Osteocyte (in vitro differentiated cells): ENCODE data around the gene SLC25A33. TPM values are rescaled to one million over a fixed set of nuclear protein-coding genes. Genes with fewer than 3 reads are reported as not detected.

Experiments used
- DNase-seq: peaks from one replicate; pipeline ENCODE4 v3.0.0; 2021; ENCODE audit warnings: mixed read lengths; ENCODE audit not compliant: unreplicated experiment; ENCODE audit errors: extremely low spot score
- H3K27ac Mint-ChIP-seq: one replicate; pipeline ENCODE4 v1.8.0; 2021; ENCODE audit warnings: mild to moderate bottlenecking, mixed read lengths; ENCODE audit not compliant: unreplicated experiment
- H3K27me3 Mint-ChIP-seq: one replicate; pipeline ENCODE4 v1.8.0; 2021; ENCODE audit warnings: mixed read lengths; ENCODE audit not compliant: unreplicated experiment
- H3K36me3 Mint-ChIP-seq: one replicate; pipeline ENCODE4 v1.8.0; 2021; ENCODE audit warnings: mixed read lengths; ENCODE audit not compliant: unreplicated experiment
- H3K4me1 Mint-ChIP-seq: one replicate; pipeline ENCODE4 v1.8.0; 2021; ENCODE audit warnings: mixed read lengths; ENCODE audit not compliant: unreplicated experiment
- H3K4me3 Mint-ChIP-seq: one replicate; pipeline ENCODE4 v1.8.0; 2021; ENCODE audit warnings: mild to moderate bottlenecking, moderate library complexity, mixed read lengths; ENCODE audit not compliant: unreplicated experiment
- H3K9me3 Mint-ChIP-seq: one replicate; pipeline ENCODE4 v1.8.0; 2021; ENCODE audit warnings: mixed read lengths; ENCODE audit not compliant: unreplicated experiment
- total RNA-seq: library from RNA; stranded (reverse); gene quantifications from 2 replicates; pipeline ENCODE4 v1.2.1, GENCODE V29; 2021
- TF ChIP-seq, protein P1 (sequence below): fragments of 200-600 bp; sonication (generic); IDR thresholded peaks from 2 replicates; pipeline ENCODE4 v1.5.0; 2021; ENCODE audit warnings: antibody characterized with exemption, mild to moderate bottlenecking, moderate library complexity

SLC25A33 gene
- total RNA-seq, 1 donor from 2014 or later = 7.0 TPM

DNA sequence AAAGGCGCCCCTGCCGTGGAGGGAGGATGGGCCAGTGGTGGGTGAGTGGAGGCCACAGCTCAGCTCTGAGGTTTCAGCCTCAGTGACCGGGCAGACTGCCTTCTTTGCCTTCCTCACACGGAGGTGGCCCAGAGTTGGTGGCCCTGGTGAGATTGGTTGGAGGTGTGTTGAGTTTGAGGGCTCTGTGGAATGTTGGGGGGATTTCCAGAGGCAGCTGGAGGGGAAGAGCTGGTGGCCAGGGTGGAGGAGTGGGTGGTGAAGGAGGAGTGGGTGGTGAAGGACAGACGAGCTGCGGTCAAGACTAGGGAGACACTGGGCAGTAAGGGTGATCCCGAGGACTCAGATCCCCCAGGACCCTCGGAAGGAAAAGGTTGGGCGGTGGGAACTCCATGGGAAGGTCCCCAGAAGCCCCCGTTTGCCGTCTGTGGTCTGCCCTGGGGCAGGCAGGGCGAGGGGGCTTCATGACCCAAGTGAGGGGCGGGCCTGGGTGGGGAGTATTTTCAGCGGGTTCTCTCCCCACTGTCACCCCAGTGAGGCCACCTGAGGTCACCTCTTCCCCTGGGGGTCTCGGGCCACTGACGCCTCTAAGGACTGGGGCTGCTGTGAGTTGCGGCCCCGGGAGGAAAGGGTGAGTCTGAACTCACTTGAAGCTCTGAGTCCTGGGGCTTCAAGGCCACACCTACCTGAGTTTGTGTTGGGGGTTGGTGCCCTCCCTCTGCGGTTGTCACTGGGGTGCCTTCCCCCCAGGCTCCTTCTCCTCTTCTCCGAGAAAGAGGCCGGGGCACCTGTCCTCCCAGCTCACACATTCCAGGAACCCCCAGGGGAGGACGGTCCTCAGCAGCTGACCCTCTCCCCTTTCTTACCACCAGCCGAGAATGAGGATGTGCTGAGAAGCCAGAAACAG is 89.5 kb downstream of the SLC25A33 start:
- H3K9me3 Mint-ChIP-seq = no peaks in the 10 kb centered on the region
- H3K36me3 Mint-ChIP-seq = no peaks in the 10 kb centered on the region
- H3K27me3 Mint-ChIP-seq = no peaks in the 10 kb centered on the region
- TF ChIP-seq, protein P1, sequence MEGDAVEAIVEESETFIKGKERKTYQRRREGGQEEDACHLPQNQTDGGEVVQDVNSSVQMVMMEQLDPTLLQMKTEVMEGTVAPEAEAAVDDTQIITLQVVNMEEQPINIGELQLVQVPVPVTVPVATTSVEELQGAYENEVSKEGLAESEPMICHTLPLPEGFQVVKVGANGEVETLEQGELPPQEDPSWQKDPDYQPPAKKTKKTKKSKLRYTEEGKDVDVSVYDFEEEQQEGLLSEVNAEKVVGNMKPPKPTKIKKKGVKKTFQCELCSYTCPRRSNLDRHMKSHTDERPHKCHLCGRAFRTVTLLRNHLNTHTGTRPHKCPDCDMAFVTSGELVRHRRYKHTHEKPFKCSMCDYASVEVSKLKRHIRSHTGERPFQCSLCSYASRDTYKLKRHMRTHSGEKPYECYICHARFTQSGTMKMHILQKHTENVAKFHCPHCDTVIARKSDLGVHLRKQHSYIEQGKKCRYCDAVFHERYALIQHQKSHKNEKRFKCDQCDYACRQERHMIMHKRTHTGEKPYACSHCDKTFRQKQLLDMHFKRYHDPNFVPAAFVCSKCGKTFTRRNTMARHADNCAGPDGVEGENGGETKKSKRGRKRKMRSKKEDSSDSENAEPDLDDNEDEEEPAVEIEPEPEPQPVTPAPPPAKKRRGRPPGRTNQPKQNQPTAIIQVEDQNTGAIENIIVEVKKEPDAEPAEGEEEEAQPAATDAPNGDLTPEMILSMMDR = no peak
- DNase-seq = no peak
- H3K4me1 Mint-ChIP-seq = peaks cover 3% of the 10 kb centered on the region
- H3K27ac Mint-ChIP-seq = no peak overlapping the region
- no peak overlapping the region for H3K4me3 Mint-ChIP-seq

DNA sequence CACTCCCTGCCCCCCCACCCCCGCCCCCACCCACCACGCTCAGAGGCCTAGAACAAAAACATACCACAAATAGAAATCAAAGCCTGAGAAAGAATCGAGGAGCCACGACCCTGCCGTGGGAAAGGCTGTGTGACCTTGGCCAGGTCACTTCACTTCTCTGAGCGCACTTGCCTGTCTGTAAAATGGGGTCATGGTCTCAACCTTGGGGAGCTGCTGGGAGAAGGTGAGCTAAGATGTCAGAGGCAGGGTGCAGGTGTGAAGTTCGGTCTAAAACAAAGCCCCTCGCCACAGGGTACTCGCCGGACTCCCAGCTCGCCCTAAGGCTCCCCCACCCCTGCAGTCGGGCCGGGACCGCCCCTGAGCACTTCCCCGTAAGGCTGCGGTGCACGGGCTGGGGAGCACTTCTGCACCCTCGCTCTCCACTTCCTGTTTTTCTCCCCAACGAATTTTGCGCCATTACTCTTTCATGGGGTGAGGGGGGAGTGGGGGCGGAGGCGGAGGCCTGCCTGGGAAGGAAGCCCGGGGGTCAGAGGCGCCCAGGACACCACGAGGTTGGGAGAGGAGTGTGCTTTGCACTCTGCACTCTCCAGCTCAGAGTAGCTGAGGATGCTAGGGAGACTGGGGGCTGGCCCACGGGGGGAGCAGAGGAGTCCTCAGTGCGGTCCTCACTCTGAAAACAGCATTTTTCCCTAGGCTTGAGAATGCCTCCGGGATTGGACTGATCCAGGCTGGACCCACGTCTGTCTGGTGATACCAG is 90.4 kb downstream of the SLC25A33 start:
- TF ChIP-seq, protein P1 = no peak
- Mint-ChIP-seq H3K36me3 (no peaks in the 10 kb centered on the region), H3K9me3 (no peaks in the 10 kb centered on the region), H3K27ac (no peak overlapping the region), H3K4me3 (no peak overlapping the region), H3K4me1 (peaks cover 3% of the 10 kb centered on the region), H3K27me3 (no peaks in the 10 kb centered on the region)
- DNase-seq = no peak

DNA sequence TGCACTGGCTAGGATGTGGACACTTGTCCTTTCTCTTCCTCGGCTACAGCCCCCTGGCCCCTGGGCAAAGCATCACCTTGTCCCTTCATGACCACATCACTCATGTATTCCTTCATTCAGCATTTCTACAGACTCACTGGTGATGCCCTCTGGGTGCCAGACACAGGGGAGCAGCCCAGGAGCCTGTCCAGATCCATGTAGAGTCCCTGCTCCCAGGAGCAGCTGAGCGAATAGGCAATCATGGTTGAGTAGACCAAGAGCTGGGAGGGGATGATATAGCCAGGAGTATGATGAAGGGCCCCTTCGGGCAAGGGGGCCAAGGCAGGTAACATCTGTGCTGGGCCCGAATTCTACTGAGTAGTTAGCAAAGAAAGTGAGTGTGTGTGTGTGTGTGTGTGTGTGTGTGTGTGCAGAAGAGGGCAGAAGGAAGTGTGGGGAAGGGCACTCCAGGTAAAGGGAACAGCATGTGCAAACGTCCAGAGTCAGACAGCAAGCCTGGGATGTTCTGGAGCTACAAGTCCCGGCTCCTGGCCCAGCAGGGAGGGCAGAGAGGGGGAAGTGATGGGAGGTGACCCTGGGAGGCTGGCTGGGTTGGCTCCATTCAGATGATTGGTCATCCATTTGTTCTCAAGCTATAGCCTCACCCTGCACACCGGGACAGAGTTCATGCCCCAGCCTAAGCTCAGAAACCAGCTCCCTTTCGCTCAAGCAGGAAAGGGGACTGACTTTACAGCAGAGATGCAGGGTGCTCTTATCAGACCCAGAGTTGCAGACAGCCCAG is 91.3 kb downstream of the SLC25A33 start:
- DNase-seq = no peak
- Mint-ChIP-seq H3K9me3 (no peaks in the 10 kb centered on the region), H3K27ac (no peak overlapping the region), H3K36me3 (no peaks in the 10 kb centered on the region), H3K27me3 (no peaks in the 10 kb centered on the region), H3K4me1 (peaks cover 3% of the 10 kb centered on the region), H3K4me3 (no peak overlapping the region)
- TF ChIP-seq, protein P1 = no peak

DNA sequence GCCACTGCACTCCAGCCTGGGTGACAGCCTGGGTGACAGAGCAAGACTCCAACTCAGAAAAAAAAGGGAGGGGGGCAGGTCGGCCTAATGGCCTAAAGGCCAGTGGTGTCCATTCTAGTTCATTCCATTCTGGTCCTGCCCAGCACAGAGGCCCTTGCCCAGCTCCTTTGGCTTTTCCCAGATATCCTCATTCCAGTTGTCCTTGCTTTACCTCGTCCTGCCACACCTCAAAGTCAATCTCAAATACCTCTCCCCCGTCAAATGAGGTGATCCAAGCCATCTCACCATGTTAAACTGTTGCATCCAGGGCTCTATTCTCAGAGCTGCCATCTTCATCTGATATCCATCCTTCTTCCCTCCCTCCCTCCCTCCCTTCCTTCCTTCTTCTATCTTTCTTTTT is 92.3 kb downstream of the SLC25A33 start:
- Mint-ChIP-seq H3K4me1 (peaks cover 1% of the 10 kb centered on the region), H3K4me3 (no peak overlapping the region), H3K27me3 (no peaks in the 10 kb centered on the region), H3K27ac (no peak overlapping the region), H3K36me3 (no peaks in the 10 kb centered on the region), H3K9me3 (no peaks in the 10 kb centered on the region)
- DNase-seq = no peak
- TF ChIP-seq, protein P1 = no peak
